ENCODE data around the gene BLMH. TPM values are rescaled to one million over a fixed set of nuclear protein-coding genes. Genes with fewer than 3 reads are reported as not detected.

Gene BLMH
- polyA plus RNA-seq, 1 experiment: 10.7 TPM

GRCh38 chr17:30229012-30229411, 62.7 kb downstream of the BLMH start:
- H3K27me3 ChIP-seq (ENCODE audit: control insufficient read depth, insufficient read depth, low read length): peaks cover 20% of the 10 kb centered on the region
- ChIA-PET POLR2A (no interaction called here), CTCF (interaction anchor here (0.7 kb wide), 1 partner anchor 88 kb away, joined by 3 read pairs; no protein-coding TSS in a partner anchor)
- no peaks in the 10 kb centered on the region for H3K36me3 ChIP-seq (ENCODE audit: control insufficient read depth, insufficient read depth, low read length)
- TF ChIP-seq CTCF (IDR thresholded peaks at IDR 0.05; ENCODE audit: insufficient read depth, low read depth, low read length): no peak
- H3K4me3 ChIP-seq (ENCODE audit: low read depth, low read length): no peak overlapping the region
- DNase-seq (ENCODE audit: low read depth): no peak

GRCh38 chr17:30228011-30228410, 63.7 kb downstream of the BLMH start:
- H3K27me3 ChIP-seq (ENCODE audit: control insufficient read depth, insufficient read depth, low read length): peaks cover 14% of the 10 kb centered on the region
- ChIA-PET CTCF (no interaction called here), POLR2A (no interaction called here)
- no peak for TF ChIP-seq CTCF (IDR thresholded peaks at IDR 0.05; ENCODE audit: insufficient read depth, low read depth, low read length)
- DNase-seq (ENCODE audit: low read depth): no peak
- no peak overlapping the region for H3K4me3 ChIP-seq (ENCODE audit: low read depth, low read length)
- H3K36me3 ChIP-seq (ENCODE audit: control insufficient read depth, insufficient read depth, low read length): no peaks in the 10 kb centered on the region

- POLR2A ChIA-PET: interaction anchor here (0.7 kb wide), 1 partner anchor 74 kb away, joined by 5 read pairs; no protein-coding TSS in a partner anchor
These were observed 64.9 kb downstream of the BLMH start for GRCh38 chr17:30226878-30227277.

GRCh38 chr17:30225919-30226553, 65.7 kb downstream of the BLMH start:
- ChIA-PET CTCF (interaction anchor here (1.4 kb wide), 1 partner anchor 11 kb away, joined by 3 read pairs; no protein-coding TSS in a partner anchor), POLR2A (no interaction called here)
- Histone ChIP-seq H3K27me3 (ENCODE audit: control insufficient read depth, insufficient read depth, low read length) (peaks cover 11% of the 10 kb centered on the region), H3K4me3 (ENCODE audit: low read depth, low read length) (no peak overlapping the region), H3K36me3 (ENCODE audit: control insufficient read depth, insufficient read depth, low read length) (no peaks in the 10 kb centered on the region)
- no peak for TF ChIP-seq CTCF (IDR thresholded peaks at IDR 0.05; ENCODE audit: insufficient read depth, low read depth, low read length)
- DNase-seq (ENCODE audit: low read depth): no peak

More at GRCh38 chr17:30226878-30227277, 64.9 kb downstream of the BLMH start:
- peaks cover 11% of the 10 kb centered on the region for H3K27me3 ChIP-seq (ENCODE audit: control insufficient read depth, insufficient read depth, low read length)
- H3K4me3 ChIP-seq (ENCODE audit: low read depth, low read length): no peak overlapping the region
- no peak for TF ChIP-seq CTCF (IDR thresholded peaks at IDR 0.05; ENCODE audit: insufficient read depth, low read depth, low read length)
- no peak for DNase-seq (ENCODE audit: low read depth)
- CTCF ChIA-PET: no interaction called here
- no peaks in the 10 kb centered on the region for H3K36me3 ChIP-seq (ENCODE audit: control insufficient read depth, insufficient read depth, low read length)

- Histone ChIP-seq H3K36me3 (ENCODE audit: control insufficient read depth, insufficient read depth, low read length) (no peaks in the 10 kb centered on the region), H3K4me3 (ENCODE audit: low read depth, low read length) (no peak overlapping the region), H3K27me3 (ENCODE audit: control insufficient read depth, insufficient read depth, low read length) (peaks cover 9% of the 10 kb centered on the region)
- DNase-seq (ENCODE audit: low read depth): no peak
- CTCF ChIA-PET: interaction anchor here (1.4 kb wide), 1 partner anchor 12 kb away, joined by 3 read pairs; no protein-coding TSS in a partner anchor
- TF ChIP-seq CTCF (IDR thresholded peaks at IDR 0.05; ENCODE audit: insufficient read depth, low read depth, low read length): no peak
- POLR2A ChIA-PET: no interaction called here
These were observed 66.6 kb downstream of the BLMH start for GRCh38 chr17:30225112-30225511.
